ENCODE measurements around the gene DNAJC28. TPM values are rescaled to one million over a fixed set of nuclear protein-coding genes. Genes with fewer than 3 reads are reported as not detected.

Gene DNAJC28
- total and polyA plus RNA-seq, 9 of the 15 experiments (the other 6 are each of a cell fraction or from before 2014, with no cell fraction given): 0.68 to 2.5 (median 1.1) TPM

- TF ChIP-seq ZBTB12 (CRISPR knock-in tag; IDR thresholded peaks at IDR 0.05) (no peak), ZNF639 (CRISPR knock-in tag; conservative IDR thresholded peaks at IDR 0.05 in 1 of 2, IDR thresholded peaks at IDR 0.05 in 1 of 2) (no peak), SNRNP70 (optimal IDR thresholded peaks at IDR 0.05; ENCODE audit: low read depth, low read length) (no peak), ZNF311 (CRISPR knock-in tag; IDR thresholded peaks at IDR 0.05) (no peak), MTF1 (CRISPR knock-in tag; IDR thresholded peaks at IDR 0.05; ENCODE audit: borderline replicate concordance) (no peak), CCNT2 (IDR thresholded peaks at IDR 0.05; ENCODE audit: borderline replicate concordance, extremely low read depth, insufficient read length, low read depth, low read length) (no peak), CHD7 (IDR thresholded peaks at IDR 0.05; ENCODE audit: low read depth, low read length) (no peak)
These were observed 534 bp downstream of the DNAJC28 start (continued) for GRCh38 chr21:33490991-33491372.

All from K562 (cell line).